HG02763 (cell line): ENCODE measurements around the gene PLEKHN1.

Experiments used
- ATAC-seq: cut with Tn5 transposase; IDR thresholded peaks from one replicate; pipeline ENCODE4 v1.9.1; 2021; ENCODE audit warnings: mild to moderate bottlenecking, moderate library complexity; ENCODE audit not compliant: unreplicated experiment

Gene PLEKHN1

GRCh38 chr1:929712-930632, 36.3 kb upstream of the PLEKHN1 start:
- ATAC-seq: no peak

GRCh38 chr1:930633-931138, 35.6 kb upstream of the PLEKHN1 start:
- ATAC-seq: no peak

DNA sequence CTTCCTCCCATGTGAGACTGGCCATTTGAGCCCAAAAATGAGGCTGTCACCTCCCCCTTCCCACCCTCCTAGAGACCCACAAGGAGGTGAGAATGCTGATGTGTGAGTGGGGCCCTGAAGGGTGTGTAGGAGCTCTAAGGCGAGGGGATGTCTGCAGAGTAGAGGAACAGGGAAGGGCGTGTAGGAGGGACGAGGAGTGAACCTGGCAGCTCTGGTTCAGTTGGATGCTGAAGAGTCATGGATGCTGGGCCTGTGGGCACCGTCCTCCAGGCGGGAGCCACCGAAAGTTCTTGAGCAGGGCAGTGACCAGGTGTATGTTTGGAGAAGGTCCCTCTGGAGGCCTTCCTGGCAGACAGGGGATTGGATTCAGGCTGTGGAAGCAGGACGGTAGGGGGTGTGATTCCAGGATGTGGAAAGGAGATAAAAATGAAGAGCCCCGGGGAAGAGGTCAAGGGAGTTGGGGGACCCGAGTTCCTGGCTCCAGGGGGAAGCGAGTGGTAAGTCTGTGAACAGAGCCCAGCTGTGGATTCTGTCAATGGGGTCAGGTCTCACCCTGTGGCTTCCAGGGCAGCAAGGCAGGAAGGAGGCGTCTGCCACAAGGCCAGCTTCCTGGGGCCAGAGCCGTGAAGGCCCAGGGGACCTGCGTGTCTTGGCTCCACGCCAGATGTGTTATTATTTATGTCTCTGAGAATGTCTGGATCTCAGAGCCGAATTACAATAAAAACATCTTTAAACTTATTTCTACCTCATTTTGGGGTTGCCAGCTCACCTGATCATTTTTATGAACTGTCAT, 34.7 kb upstream of the PLEKHN1 start:
- no peak for ATAC-seq

DNA sequence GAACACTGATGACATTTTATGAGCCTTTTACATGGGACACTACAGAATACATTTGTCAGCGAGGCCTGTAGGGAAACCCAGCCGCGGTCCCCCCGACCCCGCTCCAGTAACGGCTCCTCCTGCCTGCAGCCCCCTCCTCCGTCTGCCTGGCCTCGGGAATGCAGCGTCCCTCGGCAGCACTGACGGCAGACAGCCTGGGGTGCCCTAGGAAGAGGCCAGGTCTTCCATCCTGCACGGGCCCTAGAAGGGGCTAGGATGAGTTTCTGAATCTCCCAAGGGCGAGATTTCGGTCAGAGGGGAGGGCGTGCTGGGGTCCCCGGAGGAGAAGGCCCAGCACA, 34.1 kb upstream of the PLEKHN1 start:
- no peak for ATAC-seq

DNA sequence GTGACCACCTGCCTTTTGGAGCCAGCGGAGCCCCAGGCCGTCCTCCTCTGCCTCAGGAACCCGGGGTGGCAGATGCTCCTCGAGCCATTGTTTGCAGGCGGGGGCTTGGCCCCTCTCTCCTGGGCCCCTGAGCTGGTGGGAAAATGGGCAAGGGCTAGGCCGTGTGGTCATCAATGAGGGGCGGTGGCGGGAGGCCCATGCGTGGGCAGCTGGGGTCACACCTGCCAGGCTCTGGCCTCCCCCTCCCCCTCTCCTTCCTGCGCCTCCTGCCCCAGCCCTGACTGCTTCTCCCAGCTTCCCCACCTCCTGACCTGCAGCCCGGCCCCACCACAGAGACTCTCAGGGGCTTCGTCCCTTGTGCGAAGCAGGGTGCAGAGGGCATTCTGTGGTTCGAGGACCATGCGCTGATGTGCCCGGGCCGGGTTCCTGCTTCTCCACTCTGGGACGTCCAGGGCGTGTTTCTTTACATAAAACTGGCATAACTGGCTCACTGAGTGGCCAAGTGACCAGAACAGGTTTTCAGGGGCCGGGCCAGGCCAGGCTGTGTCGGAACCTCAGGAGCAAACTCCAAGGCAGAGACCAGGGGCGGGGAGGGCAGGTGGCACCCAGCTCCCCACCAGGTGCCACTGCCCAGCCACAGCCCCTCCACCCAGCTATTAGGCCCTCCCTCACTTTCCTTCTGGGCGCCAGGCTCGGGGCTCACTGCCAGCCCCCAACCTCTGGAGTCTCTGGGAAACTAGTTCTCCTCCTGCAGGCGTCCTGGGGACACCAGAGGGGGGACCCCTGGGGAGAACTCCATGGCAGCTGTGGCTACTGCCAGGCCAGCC, 33.3 kb upstream of the PLEKHN1 start:
- no peak for ATAC-seq

GRCh38 chr1:933603-933940, 32.7 kb upstream of the PLEKHN1 start:
- ATAC-seq: no peak

- no peak for ATAC-seq
Measured at GRCh38 chr1:934991-935750, 31.1 kb upstream of the PLEKHN1 start.

DNA sequence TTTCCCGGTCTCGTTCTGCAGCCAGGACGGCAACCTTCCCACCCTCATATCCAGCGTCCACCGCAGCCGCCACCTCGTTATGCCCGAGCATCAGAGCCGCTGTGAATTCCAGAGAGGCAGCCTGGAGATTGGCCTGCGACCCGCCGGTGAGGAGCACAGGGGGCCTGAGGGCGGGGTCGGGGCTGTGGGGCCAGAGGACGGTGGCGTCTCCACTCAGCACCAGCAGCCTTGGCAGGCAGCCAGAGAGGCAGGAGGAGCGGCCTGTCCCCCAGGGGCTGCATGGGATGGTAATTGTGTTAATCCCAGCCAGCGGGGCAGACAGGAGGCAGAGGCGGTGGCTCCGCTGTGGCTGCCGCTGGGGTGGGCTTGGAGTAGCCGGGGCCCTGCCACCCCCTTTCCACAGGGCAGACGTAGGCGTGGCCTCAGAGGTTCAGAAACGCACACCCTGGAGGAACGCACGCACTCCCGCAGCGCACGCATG, 30.5 kb upstream of the PLEKHN1 start:
- no peak for ATAC-seq

GRCh38 chr1:936348-937264, 29.7 kb upstream of the PLEKHN1 start:
- no peak for ATAC-seq

DNA sequence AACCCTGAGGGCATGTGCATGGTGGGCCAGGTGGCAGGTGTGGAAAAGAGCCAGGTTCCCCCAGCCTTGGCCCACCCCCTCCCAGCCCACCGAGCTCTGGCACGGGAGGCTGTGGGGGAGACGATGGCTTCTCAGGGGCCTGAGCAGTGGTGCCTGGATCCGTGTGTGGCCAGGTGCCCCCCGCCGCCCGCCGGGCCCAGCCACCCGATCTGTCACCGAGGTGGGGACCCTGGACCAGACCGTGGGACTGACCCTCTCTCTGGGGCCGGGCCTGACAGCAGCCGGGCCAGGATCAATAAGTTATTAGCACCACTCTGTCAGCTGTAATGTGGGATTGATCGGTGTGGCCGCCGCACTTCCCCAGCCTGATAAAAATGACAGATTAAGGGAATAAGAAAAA, 28.8 kb upstream of the PLEKHN1 start:
- no peak for ATAC-seq

DNA sequence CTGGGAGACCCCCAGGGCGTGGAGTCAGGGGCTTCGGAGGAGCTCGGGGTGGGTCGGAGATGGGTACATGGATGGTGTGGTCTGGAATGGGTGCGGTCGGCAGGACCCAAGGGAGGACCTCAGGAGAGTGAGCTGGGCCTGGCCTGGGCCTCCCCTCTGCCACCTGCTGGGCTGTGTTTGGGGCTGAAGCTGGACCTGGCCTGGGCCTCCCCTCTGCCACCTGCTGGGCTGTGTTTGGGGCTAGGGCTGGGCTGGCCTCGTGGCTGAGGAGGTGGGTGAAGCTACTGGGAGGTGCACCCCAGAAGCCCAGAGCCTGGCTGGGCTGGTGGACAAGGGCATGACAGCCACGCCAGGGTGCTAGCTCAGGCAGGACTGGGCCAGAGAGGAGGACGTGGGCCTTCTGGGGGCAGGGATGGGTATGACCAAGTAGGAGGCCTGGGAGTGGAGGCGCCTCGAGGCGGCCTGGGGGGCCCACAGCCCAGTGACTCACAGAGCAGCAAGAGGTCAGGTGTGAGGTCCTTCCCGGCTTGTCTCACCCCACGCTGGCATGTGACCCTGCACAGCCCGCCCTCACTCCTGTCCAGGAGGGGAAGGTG, 28.1 kb upstream of the PLEKHN1 start:
- no peak for ATAC-seq

GRCh38 chr1:938711-939489, 27.4 kb upstream of the PLEKHN1 start:
- no peak for ATAC-seq

GRCh38 chr1:939511-940106, 26.7 kb upstream of the PLEKHN1 start:
- ATAC-seq: no peak

DNA sequence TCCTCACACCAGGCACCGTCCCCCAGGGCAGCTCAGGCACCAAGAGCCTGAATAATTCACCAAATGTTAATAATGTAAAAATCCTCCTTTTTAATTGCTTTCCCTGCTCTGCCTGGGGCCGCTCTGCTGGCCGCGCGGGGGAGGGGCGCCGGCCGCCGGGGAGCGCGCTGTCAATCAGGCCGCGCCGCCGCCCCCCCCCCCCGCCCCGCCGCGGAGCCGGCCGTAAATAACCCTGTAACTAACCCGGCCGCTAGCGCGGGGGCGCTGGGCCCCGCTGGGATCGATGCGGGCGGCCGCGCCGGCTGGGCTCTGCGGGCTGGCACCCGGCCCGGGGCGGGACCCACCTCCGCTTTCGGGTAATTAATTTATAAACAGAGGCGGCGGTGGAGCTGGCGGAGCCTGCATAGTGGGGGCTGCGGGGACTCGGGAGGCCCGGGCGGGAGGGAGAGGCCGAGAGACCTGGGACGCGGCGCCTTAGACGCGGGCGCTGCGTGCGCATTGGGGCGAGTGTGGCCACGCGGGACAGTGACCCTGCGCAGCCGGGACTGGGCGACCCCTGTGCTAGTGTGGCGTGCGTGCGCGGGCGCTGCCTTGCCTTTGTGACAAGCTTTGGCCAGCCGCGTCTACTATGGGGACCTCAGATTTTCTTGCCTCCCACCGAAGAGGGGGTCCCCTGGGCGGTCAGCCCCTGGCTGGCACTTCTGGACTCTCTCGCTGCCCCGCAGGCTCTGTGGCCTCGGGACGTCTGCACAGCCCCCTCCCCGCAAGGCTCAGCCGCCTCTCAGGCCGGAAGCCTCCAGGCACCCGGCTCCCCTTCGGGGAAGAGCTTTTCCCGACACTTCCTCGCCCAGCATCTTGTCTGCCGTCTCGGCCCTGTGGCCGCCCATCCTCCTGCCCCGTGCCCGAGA, 25.9 kb upstream of the PLEKHN1 start:
- no peak for ATAC-seq

DNA sequence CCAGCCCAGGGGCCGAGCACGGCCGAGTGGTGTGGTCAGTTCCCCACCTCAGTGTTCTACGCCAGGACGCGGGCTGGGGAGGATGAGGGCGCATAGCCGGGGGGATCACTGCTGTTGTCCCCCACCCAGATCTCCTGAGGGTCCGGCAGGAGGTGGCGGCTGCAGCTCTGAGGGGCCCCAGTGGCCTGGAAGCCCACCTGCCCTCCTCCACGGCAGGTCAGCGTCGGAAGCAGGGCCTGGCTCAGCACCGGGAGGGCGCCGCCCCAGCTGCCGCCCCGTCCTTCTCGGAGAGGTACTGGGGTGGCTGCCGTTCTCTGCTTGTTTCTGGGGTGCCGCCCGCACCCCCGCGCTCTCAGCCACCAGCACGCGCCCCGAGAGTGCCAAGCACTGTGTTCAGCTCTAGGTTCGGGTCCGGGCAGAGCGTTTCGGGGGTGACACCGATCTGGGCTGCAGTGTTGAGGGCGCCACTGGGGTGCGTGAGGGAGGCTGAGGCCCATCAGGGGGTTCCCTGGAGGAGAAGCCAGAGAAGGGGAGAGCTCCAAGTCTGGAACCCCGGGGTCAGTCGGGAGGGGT, 25.2 kb upstream of the PLEKHN1 start:
- ATAC-seq: no peak
